NCI-H1105 treated with DMSO at 0.1 percent for 48 hours (cell line): Measurements from ENCODE around the gene PCSK7.
"Not testable (repeated sequence)": the region's sequence is repeated elsewhere in the genome, so short reads cannot be mapped to it uniquely, and the experiment has no call there.

Experiments used
- DNase-seq: peaks from one replicate; lab custom pipeline; 2025; lab: John Stamatoyannopoulos, UW

The PCSK7 gene

GRCh38 chr11:117183724-117184349 is 48.0 kb downstream of the PCSK7 start:
- DNase-seq, result no peak

GRCh38 chr11:117183178-117183577 is 48.7 kb downstream of the PCSK7 start:
- DNase-seq, result not testable (repeated sequence)

- no peak for DNase-seq
Measured at GRCh38 chr11:117182551-117182935, 49.3 kb downstream of the PCSK7 start.

DNA sequence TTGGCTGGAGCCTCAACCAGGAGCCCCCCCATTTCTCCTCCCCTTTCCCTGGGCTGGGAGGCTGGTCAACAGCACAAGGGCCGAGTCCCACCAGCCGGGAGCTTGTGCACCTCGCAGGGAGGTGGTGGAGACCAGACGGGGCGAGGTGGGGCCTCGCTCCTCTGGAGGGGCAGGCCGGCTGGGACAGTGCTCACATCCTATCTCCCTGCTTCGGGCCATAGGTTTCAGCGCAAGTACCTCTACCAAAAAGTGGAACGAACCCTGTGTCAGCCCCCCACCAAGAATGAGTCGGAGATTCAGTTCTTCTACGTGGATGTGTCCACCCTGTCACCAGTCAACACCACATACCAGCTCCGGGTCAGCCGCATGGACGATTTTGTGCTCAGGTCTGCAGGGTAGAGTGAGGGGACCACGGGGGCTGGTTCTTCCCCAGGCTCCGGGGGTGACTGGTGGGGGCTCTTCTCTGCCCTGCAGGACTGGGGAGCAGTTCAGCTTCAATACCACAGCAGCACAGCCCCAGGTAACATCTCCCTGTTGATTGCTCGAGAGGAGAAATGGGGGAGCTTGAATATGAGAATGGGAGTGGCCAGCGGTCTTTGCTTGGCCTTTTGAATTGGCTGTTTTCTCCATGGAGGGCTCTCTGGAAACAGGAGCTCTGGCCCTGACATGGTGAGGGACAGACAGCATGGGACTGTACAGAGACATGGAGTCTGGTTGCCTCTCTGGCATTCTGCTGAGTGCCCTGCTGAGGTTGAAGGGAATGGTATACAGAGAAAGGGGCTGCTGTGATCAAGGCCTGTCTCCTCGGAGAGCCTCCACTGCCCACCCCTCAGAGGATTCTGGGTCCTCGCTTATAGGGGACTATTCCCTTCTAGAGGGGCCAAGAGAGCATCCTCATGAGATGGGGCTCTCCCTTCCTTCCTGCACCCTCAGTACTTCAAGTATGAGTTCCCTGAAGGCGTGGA is 50.0 kb downstream of the PCSK7 start:
- no peak for DNase-seq

DNA sequence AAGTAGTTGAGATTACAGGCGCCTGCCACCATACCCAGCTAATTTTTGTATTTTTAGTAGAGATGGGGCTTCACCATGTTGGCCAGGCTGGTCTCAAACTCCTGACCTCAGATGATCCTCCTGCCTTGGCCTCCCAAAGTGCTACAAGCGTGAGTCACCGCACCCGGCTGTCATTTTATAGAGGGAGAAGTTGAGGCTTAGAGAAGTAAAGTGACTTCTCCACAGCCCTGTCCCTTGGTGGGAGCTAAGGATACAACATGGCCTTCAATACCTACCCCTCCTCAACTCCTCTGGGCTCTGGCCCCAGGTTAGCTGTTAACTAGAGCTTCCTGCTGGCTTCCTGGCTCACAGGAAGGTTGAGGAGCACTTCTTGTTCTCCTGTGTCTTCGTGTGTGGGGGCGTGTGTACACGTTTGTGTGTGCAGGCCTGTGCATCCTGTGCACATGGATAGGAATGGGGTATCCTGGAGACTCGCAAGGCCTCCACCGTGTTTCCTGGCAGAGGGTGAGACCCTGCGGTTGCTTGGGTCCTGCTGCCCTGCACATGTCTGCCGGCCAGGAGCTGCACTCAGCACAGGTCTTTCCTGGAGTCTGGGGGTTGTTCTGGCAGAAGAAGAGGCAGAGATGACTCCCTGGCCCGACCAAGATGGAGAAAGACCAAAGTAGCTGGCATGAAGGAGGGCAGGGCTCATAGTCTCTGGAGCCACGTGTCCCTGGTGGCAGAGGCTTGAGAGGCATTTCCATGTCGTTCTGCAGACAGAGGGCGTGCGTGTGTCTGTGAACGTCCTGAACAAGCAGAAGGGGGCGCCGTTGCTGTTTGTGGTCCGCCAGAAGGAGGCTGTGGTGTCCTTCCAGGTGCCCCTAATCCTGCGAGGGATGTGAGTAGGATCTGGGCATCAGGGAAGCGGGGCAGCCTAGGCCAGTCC is 51.0 kb downstream of the PCSK7 start:
- DNase-seq, result no peak

- DNase-seq, result no peak
Measured at GRCh38 chr11:117180020-117180419, 51.9 kb downstream of the PCSK7 start.

DNA sequence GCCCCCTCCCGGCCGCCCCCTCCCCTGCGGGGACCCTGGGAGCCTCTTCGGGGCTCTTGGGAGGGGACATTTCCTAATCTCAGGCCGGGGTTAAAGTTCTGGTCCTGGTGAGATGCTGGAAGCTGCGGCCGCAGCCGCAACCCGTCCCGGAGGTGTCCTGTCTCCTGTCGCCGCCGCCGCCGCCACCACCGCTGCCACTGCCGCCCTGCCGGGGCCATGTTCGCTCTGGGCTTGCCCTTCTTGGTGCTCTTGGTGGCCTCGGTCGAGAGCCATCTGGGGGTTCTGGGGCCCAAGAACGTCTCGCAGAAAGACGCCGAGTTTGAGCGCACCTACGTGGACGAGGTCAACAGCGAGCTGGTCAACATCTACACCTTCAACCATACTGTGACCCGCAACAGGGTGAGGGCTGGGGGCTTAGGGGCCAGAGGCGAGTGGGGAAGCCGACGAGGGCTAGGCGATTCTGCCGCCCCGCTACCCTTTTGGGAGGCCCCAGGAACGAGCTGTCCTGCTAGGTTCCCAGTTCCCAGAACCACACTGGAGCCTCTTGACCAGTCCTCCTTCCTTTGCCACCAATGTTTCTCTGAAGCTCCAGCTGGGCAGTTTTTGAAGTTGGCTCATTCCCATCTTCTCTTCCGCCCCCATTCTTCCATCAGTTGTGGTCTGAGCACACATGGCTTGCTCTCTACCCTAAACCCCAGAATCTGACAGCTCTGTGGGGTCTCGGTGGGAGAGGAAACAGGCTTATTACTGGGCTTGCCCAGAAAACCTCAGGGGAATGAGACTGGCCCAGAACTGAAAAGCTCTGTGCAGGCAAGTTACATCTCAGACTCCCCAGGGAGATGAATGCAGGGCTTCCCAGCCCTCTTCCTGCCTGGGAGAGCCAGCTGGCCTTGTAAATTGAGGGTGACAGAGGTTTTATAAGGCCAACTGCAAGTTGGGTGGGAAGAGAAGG is 52.5 kb downstream of the PCSK7 start:
- peak; percentile 26 for DNase-seq

- peak; percentile 96 for DNase-seq
Measured at GRCh38 chr11:117178210-117179034, 53.5 kb downstream of the PCSK7 start, which contains the start of gene SIDT2. Gene SIDT2 (plus strand): TSS chr11:117178743. CDS start chr11:117179264, 521 bp downstream.

DNA sequence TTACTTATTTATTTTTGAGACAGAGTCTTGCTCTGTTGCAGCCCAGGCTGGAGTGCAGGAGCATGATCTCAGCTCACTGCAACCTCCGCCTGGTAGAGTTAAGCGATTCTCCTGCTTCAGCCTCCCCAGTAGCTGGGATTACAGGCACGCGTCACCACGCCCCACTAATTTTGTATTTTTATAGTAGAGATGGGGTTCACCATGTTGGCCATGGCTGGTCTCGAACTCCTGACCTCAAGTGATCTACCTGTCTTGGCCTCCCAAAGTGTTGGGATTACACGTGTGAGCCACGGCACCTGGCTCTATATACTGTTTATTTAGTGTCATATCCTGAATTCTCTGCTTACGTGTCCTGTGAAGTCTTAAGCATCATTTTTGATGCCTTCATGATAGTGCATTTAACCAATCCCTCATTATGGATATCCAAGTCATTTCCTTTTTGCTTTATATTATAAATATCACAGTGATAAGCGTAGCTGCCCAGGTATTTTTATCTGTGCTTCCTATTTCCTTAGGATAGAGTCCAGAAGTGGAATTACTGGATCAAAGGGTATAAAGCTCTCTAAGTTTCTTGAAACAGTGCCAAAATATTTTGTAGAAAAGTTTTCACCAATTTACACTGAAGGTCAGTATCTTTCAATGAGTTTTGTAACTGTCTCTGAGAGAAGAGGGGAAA is 54.2 kb downstream of the PCSK7 start:
- DNase-seq, result no peak

GRCh38 chr11:117176186-117176585 is 55.7 kb downstream of the PCSK7 start:
- DNase-seq, result no peak

- DNase-seq, result no peak
Measured at GRCh38 chr11:117175781-117176180, 56.1 kb downstream of the PCSK7 start.

DNA sequence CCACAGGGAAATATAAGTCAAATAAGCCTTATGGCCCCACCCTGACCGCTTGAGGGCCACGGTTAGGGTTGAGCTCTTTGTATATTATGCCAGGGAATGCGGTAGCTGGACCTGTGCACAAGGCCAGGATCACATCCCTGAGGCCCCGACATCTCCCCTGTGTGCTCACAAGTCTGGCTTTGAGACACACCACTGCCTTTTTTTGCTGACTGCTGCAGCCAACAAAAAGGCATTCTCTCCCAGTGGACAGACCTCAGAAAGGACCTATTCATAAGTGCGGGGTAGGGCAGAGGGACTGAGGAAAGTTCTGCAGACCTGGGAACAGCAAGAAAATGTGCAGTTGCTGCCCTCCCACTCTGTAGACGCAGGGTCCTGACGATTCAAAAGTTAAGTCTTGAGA is 56.8 kb downstream of the PCSK7 start:
- DNase-seq, result no peak

- no peak for DNase-seq
Measured at GRCh38 chr11:117172724-117173421, 59.0 kb downstream of the PCSK7 start.

- no peak for DNase-seq
Measured at GRCh38 chr11:117171404-117172061, 60.3 kb downstream of the PCSK7 start.

GRCh38 chr11:117171007-117171403 is 60.9 kb downstream of the PCSK7 start:
- no peak for DNase-seq

- DNase-seq, result no peak
Measured at GRCh38 chr11:117170210-117170609, 61.7 kb downstream of the PCSK7 start.

- DNase-seq, result no peak
Measured at GRCh38 chr11:117169736-117170135, 62.1 kb downstream of the PCSK7 start.

- no peak for DNase-seq
Measured at GRCh38 chr11:117166491-117166890, 65.4 kb downstream of the PCSK7 start.
